Stomach (tissue), 9 donors: ENCODE measurements around the gene LCMT1. TPM values are rescaled to one million over a fixed set of nuclear protein-coding genes. Genes with fewer than 3 reads are reported as not detected.

Experiments
- DNase-seq, 2 donors: peaks; one replicate each; pipeline versions ENCODE4 v3.0.0 to v3.0.0-alpha.2; 2013 to 2019
- H3K27ac ChIP-seq, 5 donors: fragments of 200-600 bp in 4 of 5; sonication (generic) in 4 of 5; one replicate each; pipeline ENCODE4 v1.5.1; 2013 to 2019; ENCODE audit warnings: mild to moderate bottlenecking in 1 of 5, moderate library complexity in 1 of 5
- H3K27me3 ChIP-seq, 3 donors: fragments of 200-600 bp; sonication (generic); one replicate each; pipeline ENCODE4 v1.5.1; 2017 to 2019; ENCODE audit warnings: mixed run types in 1 of 3
- H3K36me3 ChIP-seq, 4 donors: fragments of 200-600 bp; sonication (generic); 1 replicate in 3 of 4; 2 replicates in 1 of 4; pipeline ENCODE4 v1.5.1; 2016 to 2019
- H3K4me1 ChIP-seq, 4 donors: fragments of 200-600 bp; sonication (generic); one replicate each; pipeline ENCODE4 v1.5.1; 2016 to 2019
- H3K4me3 ChIP-seq, 4 donors: fragments of 200-600 bp; sonication (generic) in 3 of 4; one replicate each; pipeline ENCODE4 v1.5.1; 2016 to 2019; ENCODE audit warnings: mild to moderate bottlenecking in 1 of 4
- H3K9me3 ChIP-seq, 4 donors: fragments of 200-600 bp; sonication (generic); one replicate each; pipeline ENCODE4 v1.5.1; 2016 to 2019
- EP300 ChIP-seq: sonication (generic); formaldehyde crosslinking; IDR thresholded peaks from one replicate; pipeline ENCODE4 v1.6.1; 2017; ENCODE audit warnings: antibody characterized with exemption
- POLR2A ChIP-seq, 4 donors: fragments of 450-650 bp; IDR thresholded peaks; one replicate each; pipeline ENCODE4 v1.6.1; 2016; ENCODE audit warnings: antibody characterized with exemption in 4 of 4, control low read depth in 2 of 4, mild to moderate bottlenecking in 1 of 4, moderate library complexity in 1 of 4
- POLR2AphosphoS5 ChIP-seq, 3 donors: sonication (generic); formaldehyde crosslinking; IDR thresholded peaks; one replicate each; pipeline ENCODE4 v1.6.1; 2016; ENCODE audit warnings: antibody characterized with exemption in 3 of 3
- WGBS, 5 donors: extraction: QIAGEN DNeasy Blood & Tissue Kit in 3 of 5; methylation state at CpG; one replicate each; pipeline versions ENCODE4 v1.1.5 to v1.1.7; 2013 to 2018; 5-methylcytosine and 5-hydroxymethylcytosine counted together
- intact Hi-C: fragments of 100-400 bp; cut with DNase I; formaldehyde crosslinking; loops from one replicate; pipeline ENCODE4 v1.15.1; 2023; ENCODE audit warnings: low total_unique reads
- polyA plus RNA-seq, 3 donors: library from polyadenylated mRNA; stranded (reverse); fragments of 200-250 nt; gene quantifications; one replicate each; pipeline ENCODE4 v1.2.3, GENCODE V29; 2013
- total RNA-seq, 5 donors: library from RNA; depleted of rRNA; stranded (reverse); fragments of >200 nt; gene quantifications; one replicate each; pipeline versions ENCODE4 v1.1.0 to v1.2.3, GENCODE V29; 2014 to 2016
- TF ChIP-seq, protein P1 (sequence below), 7 experiments: fragments of 450-650 bp in 4 of 7; fragments of 200-600 bp in 3 of 7; sonication (generic) in 3 of 7; IDR thresholded peaks; one replicate each; pipeline ENCODE4 v1.5.1; 2016 to 2019; ENCODE audit warnings: antibody characterized with exemption in 7 of 7, control low read depth in 2 of 7, mild to moderate bottlenecking in 1 of 7
- donor health status: healthy with polysubstance abuse.
- donor health status: Bipolar disorder and iron deficiency.
- donor health status: healthy.

LCMT1 gene
- total and polyA plus RNA-seq, 8 donors: 15.4 to 54.9 (median 30.9) TPM

DNA sequence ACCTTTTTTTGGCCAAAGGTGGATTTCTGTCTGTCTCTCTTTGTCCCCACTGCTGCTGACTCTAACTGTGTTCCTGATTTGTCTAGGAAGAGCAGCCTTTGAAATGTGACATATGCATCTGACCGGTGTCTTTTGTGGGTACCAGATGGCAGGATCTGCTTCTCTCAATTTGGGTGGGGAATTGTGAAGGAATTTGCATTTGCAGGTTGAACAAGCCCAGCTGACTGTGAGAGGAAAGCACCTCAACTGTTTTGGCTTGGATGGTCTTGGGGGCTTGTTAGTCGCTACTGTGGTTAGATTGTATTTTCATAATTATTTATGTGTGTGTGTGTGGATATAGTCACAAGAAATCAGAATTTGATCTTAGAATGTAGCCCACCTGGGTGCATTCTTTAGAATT, 37.7 kb upstream of the LCMT1 start:
- Histone ChIP-seq H3K9me3 (no peaks in the 10 kb centered on the region), H3K27me3 (no peaks in the 10 kb centered on the region), H3K27ac (no peak overlapping the region), H3K4me3 (no peak overlapping the region), H3K4me1 (no peaks in the 10 kb centered on the region), H3K36me3 (no peaks in the 10 kb centered on the region)
- WGBS, 5 donors: 89 to 95% (median 92%) methylated on average over 2 of the region's 2 CpGs
- TF ChIP-seq, protein P1, sequence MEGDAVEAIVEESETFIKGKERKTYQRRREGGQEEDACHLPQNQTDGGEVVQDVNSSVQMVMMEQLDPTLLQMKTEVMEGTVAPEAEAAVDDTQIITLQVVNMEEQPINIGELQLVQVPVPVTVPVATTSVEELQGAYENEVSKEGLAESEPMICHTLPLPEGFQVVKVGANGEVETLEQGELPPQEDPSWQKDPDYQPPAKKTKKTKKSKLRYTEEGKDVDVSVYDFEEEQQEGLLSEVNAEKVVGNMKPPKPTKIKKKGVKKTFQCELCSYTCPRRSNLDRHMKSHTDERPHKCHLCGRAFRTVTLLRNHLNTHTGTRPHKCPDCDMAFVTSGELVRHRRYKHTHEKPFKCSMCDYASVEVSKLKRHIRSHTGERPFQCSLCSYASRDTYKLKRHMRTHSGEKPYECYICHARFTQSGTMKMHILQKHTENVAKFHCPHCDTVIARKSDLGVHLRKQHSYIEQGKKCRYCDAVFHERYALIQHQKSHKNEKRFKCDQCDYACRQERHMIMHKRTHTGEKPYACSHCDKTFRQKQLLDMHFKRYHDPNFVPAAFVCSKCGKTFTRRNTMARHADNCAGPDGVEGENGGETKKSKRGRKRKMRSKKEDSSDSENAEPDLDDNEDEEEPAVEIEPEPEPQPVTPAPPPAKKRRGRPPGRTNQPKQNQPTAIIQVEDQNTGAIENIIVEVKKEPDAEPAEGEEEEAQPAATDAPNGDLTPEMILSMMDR (IDR thresholded peaks at IDR 0.05): no peak
- TF ChIP-seq EP300: no peak
- intact Hi-C loops: no loop called here
- no peak for DNase-seq

- H3K36me3 ChIP-seq: no peaks in the 10 kb centered on the region
- H3K4me1 ChIP-seq: no peaks in the 10 kb centered on the region
- WGBS, 5 donors: 91 to 96% (median 95%) methylated on average over 2 of the region's 2 CpGs
- H3K4me3 ChIP-seq: no peak overlapping the region
- intact Hi-C loops: no loop called here
- H3K9me3 ChIP-seq: no peaks in the 10 kb centered on the region
- no peak for DNase-seq
- TF ChIP-seq POLR2AphosphoS5 (IDR thresholded peaks at IDR 0.05) (no peak), EP300 (no peak), POLR2A (IDR thresholded peaks at IDR 0.05) (no peak)
- TF ChIP-seq, protein P1 (IDR thresholded peaks at IDR 0.05): no peak
- H3K27ac ChIP-seq: no peak overlapping the region
- no peaks in the 10 kb centered on the region for H3K27me3 ChIP-seq
Measured at GRCh38 chr16:25078386-25078978, 33.1 kb upstream of the LCMT1 start.

DNA sequence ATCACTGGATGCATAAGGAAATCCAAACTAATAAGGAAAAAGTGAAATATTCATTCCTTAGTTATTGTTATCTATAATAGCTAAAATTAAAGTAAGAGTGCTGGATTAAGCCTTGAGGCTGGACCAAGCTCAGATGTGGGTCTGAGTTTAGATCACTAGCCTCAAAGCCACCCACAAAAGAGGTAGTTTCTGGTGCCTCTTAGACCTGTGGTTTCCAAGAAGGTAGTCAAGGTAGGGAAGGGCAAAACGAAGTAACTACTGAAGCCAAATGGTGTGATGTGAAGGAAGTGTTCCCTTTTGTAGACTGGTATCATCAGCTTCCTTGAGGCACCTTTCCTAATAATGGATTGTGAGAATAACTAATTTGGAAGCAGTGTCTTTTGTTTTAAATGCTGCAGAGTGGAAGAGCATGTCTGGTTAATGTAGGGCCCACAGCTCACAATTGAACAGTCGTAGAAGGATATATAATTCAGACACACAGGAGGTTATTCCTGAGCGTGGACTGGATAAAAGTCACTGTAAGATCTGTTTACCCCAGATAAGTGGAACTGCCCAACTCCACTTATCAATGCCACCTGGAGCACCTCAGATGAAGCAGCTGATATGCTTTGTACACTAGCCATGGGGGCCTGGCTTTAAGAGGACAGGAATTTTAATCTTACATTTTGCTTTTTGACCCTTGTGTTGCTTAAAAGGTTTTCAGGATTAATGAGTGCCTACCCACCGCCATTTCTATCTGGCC, 31.7 kb upstream of the LCMT1 start:
- H3K27me3 ChIP-seq: no peaks in the 10 kb centered on the region
- H3K4me3 ChIP-seq: no peak overlapping the region
- no peaks in the 10 kb centered on the region for H3K36me3 ChIP-seq
- H3K4me1 ChIP-seq: no peaks in the 10 kb centered on the region
- 40 to 68% (median 50%) methylated on average over 4 of the region's 4 CpGs for WGBS, 5 donors
- intact Hi-C loops: no loop called here
- no peak for DNase-seq
- TF ChIP-seq POLR2AphosphoS5 (IDR thresholded peaks at IDR 0.05): no peak
- TF ChIP-seq, protein P1 (IDR thresholded peaks at IDR 0.05): no peak
- TF ChIP-seq POLR2A (IDR thresholded peaks at IDR 0.05): no peak
- no peak overlapping the region for H3K27ac ChIP-seq
- H3K9me3 ChIP-seq: no peaks in the 10 kb centered on the region

GRCh38 chr16:25080420-25081131, 31.0 kb upstream of the LCMT1 start:
- H3K27ac ChIP-seq: no peak overlapping the region
- intact Hi-C loops: no loop called here
- 73 to 93% (median 89%) methylated on average over 5 of the region's 5 CpGs for WGBS, 5 donors
- H3K4me3 ChIP-seq: no peak overlapping the region
- H3K9me3 ChIP-seq: no peaks in the 10 kb centered on the region
- H3K36me3 ChIP-seq: no peaks in the 10 kb centered on the region
- DNase-seq: no peak
- H3K27me3 ChIP-seq: no peaks in the 10 kb centered on the region
- TF ChIP-seq EP300: no peak
- TF ChIP-seq, protein P1 (IDR thresholded peaks at IDR 0.05): no peak
- TF ChIP-seq POLR2A (IDR thresholded peaks at IDR 0.05): no peak
- TF ChIP-seq POLR2AphosphoS5 (IDR thresholded peaks at IDR 0.05): no peak
- no peaks in the 10 kb centered on the region for H3K4me1 ChIP-seq
